Stimulated activated CD8-positive, alpha-beta memory T cell treated with anti-CD3 and anti-CD28 coated beads, Interleukin-15, amount 100 ng/mL, for 24 hours (primary cell): ENCODE data around the gene MYO16.
"Not testable (repeated sequence)": the region's sequence is repeated elsewhere in the genome, so short reads cannot be mapped to it uniquely, and the experiment has no call there.

Experiments
- DNase-seq: peaks from one replicate; pipeline ENCODE4 v3.0.0-alpha.2; 2020; ENCODE audit warnings: low read depth

The MYO16 gene

GRCh38 chr13:108983273-108983672, 353.9 kb downstream of the MYO16 start:
- no peak for DNase-seq

- DNase-seq: no peak
These were observed 355.0 kb downstream of the MYO16 start for GRCh38 chr13:108984251-108984920.

DNA sequence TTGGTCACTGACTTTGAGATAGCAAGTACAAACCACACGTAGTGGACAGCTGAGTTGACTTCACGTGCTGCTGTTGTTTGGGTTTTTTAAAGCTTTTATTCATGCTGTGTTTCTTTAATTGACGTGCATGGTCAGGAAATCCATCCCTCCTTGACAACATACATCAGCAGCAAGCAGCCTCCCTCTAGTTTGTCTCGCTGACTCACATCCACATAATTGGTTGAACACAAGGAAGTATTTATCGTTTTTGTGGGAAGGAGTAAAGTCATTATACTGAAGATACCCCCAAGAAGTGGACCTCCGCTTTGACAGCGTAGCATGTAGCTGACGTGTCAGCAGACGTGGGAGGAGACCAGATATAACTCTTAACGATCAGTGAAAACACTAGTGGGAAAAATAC, 355.8 kb downstream of the MYO16 start:
- no peak for DNase-seq

- no peak for DNase-seq
These were observed 358.1 kb downstream of the MYO16 start for GRCh38 chr13:108987517-108987916.

DNA sequence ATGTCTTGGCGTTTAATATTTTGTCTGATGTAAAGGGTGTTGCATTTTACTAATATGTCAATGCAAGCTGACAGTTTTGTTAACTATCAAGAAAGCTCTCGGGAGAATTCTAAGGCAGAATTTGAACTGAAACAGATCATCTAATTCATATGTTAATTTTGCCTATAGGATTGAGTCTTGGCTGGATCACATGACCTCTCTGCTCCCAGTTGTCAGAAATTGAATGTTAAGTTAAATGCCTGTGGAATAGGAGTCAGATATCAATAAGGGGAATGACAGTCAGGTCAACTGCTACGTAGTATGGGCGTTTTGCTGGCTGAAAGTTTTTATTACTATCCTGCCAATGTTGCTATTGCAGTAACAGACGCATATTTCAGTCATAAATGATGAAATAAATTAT, 358.5 kb downstream of the MYO16 start:
- no peak for DNase-seq

DNA sequence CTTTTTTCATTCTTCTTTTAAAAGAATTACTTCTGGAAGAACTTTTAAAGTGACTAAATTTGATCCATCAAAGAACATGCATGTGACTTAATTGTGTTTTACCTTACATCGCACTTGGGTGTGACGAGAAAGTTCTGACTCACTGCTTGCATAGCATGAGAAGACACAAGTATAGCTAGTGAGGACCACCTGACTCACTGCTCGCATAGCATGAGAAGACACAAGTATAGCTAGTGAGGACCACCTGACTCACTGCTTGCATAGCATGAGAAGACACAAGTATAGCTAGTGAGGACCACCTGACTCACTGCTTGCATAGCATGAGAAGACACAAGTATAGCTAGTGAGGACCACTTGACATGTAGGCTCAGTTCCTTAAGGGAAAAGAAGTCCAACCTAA, 362.0 kb downstream of the MYO16 start:
- DNase-seq: not testable (repeated sequence)

- DNase-seq: no peak
These were observed 363.9 kb downstream of the MYO16 start for GRCh38 chr13:108993346-108993745.

DNA sequence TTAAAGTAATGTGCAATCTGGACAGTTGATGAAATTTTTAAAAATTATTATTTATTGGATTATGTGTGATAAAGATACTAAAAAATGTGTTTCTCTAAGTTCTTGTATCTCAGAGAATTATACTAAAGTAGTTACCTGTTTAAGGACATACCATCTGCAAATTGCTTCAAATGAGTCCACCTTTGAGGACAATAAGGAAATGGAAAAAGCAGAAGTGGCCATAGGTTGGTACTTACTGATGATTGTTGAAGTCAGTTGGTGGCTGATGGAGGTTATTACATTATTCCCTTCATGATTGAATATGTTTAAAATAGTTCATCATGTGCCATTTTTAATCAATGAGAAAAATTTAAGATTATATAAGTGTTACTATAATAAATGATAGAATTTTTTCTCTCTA, 367.0 kb downstream of the MYO16 start:
- no peak for DNase-seq

- DNase-seq: no peak
These were observed 370.8 kb downstream of the MYO16 start for GRCh38 chr13:109000207-109000606.

- no peak for DNase-seq
These were observed 373.5 kb downstream of the MYO16 start for GRCh38 chr13:109002934-109003333.

DNA sequence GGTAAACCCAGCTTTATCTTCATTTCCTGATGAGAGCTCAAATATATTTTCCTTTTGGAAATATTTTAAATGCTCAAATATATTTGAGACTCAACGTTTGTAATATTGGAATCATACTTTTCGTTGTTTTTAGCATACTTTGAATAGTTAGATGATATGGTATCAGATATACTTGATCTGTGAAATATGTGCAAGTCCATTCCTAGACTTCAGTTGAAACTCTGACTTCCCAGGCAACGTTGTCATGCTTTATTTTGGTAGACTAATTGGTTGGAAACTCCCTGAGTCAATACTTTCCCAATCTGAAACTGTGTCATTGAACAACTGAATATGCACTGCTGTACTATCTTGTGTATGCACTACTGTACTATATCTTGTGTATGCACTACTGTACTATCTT, 378.5 kb downstream of the MYO16 start:
- DNase-seq: no peak

- no peak for DNase-seq
These were observed 380.3 kb downstream of the MYO16 start for GRCh38 chr13:109009756-109010155.

GRCh38 chr13:109010912-109011311, 381.5 kb downstream of the MYO16 start:
- DNase-seq: no peak

- DNase-seq: no peak
These were observed 382.7 kb downstream of the MYO16 start for GRCh38 chr13:109012115-109012514.

DNA sequence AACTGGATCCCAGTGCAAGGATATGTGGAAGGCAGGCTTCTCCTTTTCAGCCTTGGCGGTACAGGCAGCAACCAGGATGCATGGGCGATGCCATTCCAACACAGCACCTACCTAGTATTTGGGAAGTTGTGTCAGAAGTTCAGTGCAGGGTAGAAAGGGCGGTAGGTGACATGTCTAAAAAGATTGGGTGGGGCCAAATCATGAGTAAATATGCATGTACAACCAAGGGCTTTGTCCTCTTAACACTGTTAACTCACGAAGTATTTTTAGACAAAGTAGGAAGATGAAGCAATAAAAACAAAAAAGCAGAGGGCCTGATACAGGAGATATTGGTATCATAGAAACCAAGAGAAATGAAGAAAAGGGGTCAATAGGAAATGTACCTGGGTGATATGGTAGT, 392.1 kb downstream of the MYO16 start:
- DNase-seq: no peak

GRCh38 chr13:109024611-109025010, 395.2 kb downstream of the MYO16 start:
- DNase-seq: no peak

GRCh38 chr13:109026266-109026665, 396.9 kb downstream of the MYO16 start:
- no peak for DNase-seq

DNA sequence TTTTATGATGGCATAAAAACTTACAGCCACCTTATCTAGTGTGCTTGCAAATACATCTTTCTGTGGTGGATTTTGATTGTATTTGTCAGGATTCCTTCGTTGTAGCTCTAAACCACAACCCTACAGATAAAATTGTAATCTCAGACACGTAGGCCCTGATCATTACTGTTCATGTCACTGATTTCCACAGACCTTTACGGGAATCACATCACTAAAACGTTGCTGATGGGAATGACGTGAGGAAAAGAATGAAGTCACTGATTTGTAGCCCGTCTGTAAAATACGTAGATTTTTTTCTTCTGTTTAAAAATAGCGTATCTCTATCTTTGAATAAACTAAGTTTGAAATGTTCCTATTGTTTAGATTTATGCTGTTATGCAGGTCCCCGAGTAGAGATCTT, 399.2 kb downstream of the MYO16 start:
- DNase-seq: no peak

DNA sequence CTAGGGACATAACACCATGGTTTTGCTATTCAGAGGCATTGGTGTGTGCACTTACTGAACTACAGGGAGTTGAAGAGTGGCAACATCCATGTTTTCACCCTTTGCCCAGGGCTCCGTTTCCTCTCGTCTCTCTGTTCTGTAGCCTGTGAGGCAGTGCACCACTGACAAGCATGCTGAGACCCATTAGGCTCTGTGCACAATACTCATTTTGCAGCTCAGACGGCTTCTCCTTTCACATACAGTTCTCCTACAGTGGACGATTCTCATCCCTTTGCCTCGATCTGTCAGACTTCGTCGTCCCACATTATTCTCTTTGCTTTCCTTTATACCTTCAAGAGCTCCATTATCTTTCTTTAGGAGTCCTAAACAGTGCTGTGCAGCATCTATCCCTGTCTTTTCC, 403.7 kb downstream of the MYO16 start:
- DNase-seq: no peak

DNA sequence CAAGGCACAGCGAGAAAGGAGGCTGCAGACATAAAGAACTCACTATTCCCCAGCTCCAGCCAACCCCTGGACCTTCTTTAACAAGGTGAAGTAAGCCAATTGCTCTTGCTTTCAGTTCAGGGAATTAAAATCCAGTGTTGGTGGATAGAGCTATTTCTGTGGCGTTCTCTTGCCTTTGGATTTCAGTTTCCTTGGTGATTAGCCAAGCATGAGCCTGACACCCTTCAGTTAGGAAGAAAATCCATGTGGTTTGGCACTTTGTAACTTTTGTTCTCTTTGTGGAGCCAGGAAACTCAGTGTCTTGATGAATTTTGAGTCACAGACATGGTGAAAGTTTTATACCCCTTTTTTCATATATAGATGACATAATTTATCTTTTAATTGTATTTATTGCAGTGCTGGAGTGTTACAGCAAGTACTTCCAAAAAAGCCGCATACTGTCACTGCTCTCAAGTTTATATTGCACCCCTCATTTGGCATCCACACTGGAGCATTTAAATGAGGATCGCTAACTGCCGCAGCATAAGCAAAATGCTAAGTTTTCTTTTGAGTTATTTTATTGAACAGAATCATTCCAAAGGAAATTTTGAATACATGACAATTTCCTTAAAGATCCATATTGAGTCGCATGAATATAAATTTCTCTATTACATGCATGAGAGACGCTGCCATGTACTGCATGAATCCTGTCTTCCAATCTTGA, 406.8 kb downstream of the MYO16 start:
- no peak for DNase-seq

GRCh38 chr13:109043636-109044035, 414.2 kb downstream of the MYO16 start:
- DNase-seq: no peak

GRCh38 chr13:109055850-109056249, 426.4 kb downstream of the MYO16 start:
- no peak for DNase-seq

DNA sequence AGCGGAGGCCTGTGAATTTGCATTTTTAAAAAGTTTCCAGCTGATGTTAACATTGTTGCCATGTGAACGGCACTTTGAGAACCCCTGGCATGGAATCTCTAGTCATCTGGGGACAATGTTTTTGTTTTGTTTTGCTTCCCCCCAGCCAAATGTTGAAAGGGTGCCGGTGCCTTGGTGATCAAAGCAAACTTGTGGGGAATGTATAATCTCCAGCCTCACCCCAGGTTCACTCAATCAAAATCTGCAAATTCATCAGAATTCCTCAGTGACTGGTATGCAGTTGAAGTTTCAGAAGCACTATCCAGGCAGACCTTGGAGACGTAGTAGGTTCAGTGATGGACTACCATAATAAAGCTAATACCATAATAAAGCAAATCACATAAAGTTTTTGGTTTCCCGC, 428.7 kb downstream of the MYO16 start:
- DNase-seq: no peak

DNA sequence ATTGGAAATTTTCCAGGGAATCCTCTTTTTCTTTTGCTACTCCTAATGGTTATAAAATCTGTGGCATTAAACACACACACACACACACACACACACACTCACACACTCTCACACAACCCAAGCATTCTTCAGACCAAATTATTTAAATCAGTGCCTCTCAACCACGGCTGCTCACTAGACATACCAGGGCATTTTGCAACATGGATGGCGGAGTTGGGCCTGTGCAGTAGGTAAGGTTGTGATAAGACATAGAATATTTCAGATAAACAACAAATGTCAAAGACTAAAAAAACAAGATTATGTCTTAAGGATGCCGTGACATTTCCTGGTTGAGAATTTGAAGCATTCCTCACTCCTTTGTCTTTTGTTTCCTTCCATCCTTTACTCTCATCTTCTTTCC, 443.1 kb downstream of the MYO16 start:
- DNase-seq: no peak
